Spleen (tissue), 7 donors: Measurements from ENCODE around the gene PLA2G6.

Experiments used
- CTCF ChIP-seq, 11 experiments: fragments of 200-600 bp in 7 of 11; fragments of 450-650 bp in 4 of 11; sonication (generic) in 4 of 11; IDR thresholded peaks in 8 of 11; conservative IDR thresholded peaks in 3 of 11; 1 replicate in 7 of 11; 2 replicates in 4 of 11; pipeline versions ENCODE4 v1.4.0 to v1.8.0; 2016 to 2021; ENCODE audit warnings: antibody characterized with exemption in 11 of 11, inconsistent platforms in 4 of 11, mild to moderate bottlenecking in 1 of 11
- POLR2A ChIP-seq, 3 donors: fragments of 450-650 bp; IDR thresholded peaks; one replicate each; pipeline ENCODE4 v1.5.1; 2017; ENCODE audit warnings: antibody characterized with exemption in 3 of 3, mild to moderate bottlenecking in 1 of 3
- donor health status: DM: no; HTN: no; CAD: no; lungs with moderate emphysema.
- donor health status: DM: no; HTN: no; CAD: no.
- donor health status: DM: no; HTN: no; CAD: no.

- TF ChIP-seq CTCF (IDR thresholded peaks at IDR 0.05 in 8 of 11, conservative IDR thresholded peaks at IDR 0.05 in 3 of 11) (no peak), POLR2A (IDR thresholded peaks at IDR 0.05) (no peak)
Observed at GRCh38 chr22:38089474-38089851, 92.2 kb downstream of the PLA2G6 start.
